ENCODE data around the gene SLC30A3.

GRCh38 chr2:27255660-27256059 is 7.2 kb downstream of the SLC30A3 start:
- no peak for TF ChIP-seq CTCF (IDR thresholded peaks at IDR 0.05; ENCODE audit: low read depth, low read length, poor library complexity, severe bottlenecking)
- TF ChIP-seq EZH2phosphoT487 (IDR thresholded peaks at IDR 0.05; ENCODE audit: borderline replicate concordance, low read length), result no peak

Measured in DOHH2 (cell line).